HEK293 (cell line): ENCODE results near the gene PHF12.
A peak's percentile ranks its signal among the peaks of the same experiment; 100 is the strongest.

ENCODE experiments used
- CTCF ChIA-PET: fragments of 350-600 bp; formaldehyde crosslinking; extraction: SDS; loops from one replicate; lab custom pipeline; 2021; ENCODE audit warnings: antibody characterized with exemption; lab: Yijun Ruan, JAX
- POLR2A ChIA-PET: fragments of 300-600 bp; formaldehyde crosslinking; extraction: SDS; loops from one replicate; lab custom pipeline; 2020; ENCODE audit warnings: antibody characterized with exemption, inconsistent platforms; lab: Yijun Ruan, JAX
- H3K27ac ChIP-seq: fragments of 200-500 bp; sonication (Bioruptor generic); 2 replicates; pipeline ENCODE4 v1.5.1; 2014; ENCODE audit warnings: low read depth, low read length, control low read depth, inconsistent platforms; ENCODE audit errors: extremely low read depth
- H3K36me3 ChIP-seq, 2 experiments: fragments of 200-500 bp in 1 of 2; sonication (Bioruptor generic) in 1 of 2; 1 replicate in 1 of 2; 2 replicates in 1 of 2; pipeline ENCODE4 v1.5.1; 2014 to 2017; ENCODE audit warnings: inconsistent platforms in 2 of 2, low read length in 2 of 2; ENCODE audit not compliant: control insufficient read depth in 2 of 2, insufficient read depth in 1 of 2
- H3K4me1 ChIP-seq: fragments of 200-500 bp; sonication (Bioruptor generic); 2 replicates; pipeline ENCODE4 v1.5.1; 2014; ENCODE audit warnings: mild to moderate bottlenecking, low read length, inconsistent platforms; ENCODE audit not compliant: control insufficient read depth, insufficient read depth
- H3K4me3 ChIP-seq: 2 replicates; pipeline ENCODE4 v1.5.1; 2011; ENCODE audit warnings: low read depth, mild to moderate bottlenecking, control low read depth, low read length, moderate library complexity
- H3K9me3 ChIP-seq: fragments of 200-500 bp; sonication (Bioruptor generic); 2 replicates; pipeline ENCODE4 v1.5.1; 2014; ENCODE audit warnings: low read depth, low read length, inconsistent platforms; ENCODE audit not compliant: control insufficient read depth, insufficient read depth
- OVOL3 ChIP-seq: fragments of 450-650 bp; formaldehyde crosslinking; IDR thresholded peaks from 2 replicates; pipeline ENCODE4 v1.5.1; 2016; ENCODE audit warnings: missing biosample characterization, missing genetic modification characterization
- SCRT2 ChIP-seq: fragments of 450-650 bp; formaldehyde crosslinking; IDR thresholded peaks from 2 replicates; pipeline ENCODE4 v1.5.1; 2016; ENCODE audit warnings: missing biosample characterization, missing genetic modification characterization
- SP2 ChIP-seq: fragments of 450-650 bp; formaldehyde crosslinking; IDR thresholded peaks from 2 replicates; pipeline ENCODE4 v1.5.1; 2016; ENCODE audit warnings: missing biosample characterization, missing genetic modification characterization
- WT1 ChIP-seq: fragments of 450-650 bp; formaldehyde crosslinking; IDR thresholded peaks from 2 replicates; pipeline ENCODE4 v1.5.1; 2016; ENCODE audit warnings: missing biosample characterization, missing genetic modification characterization
- ZFP41 ChIP-seq: fragments of 450-650 bp; formaldehyde crosslinking; IDR thresholded peaks from 2 replicates; pipeline ENCODE4 v1.5.1; 2016; ENCODE audit warnings: missing biosample characterization, missing genetic modification characterization, borderline replicate concordance
- ZNF175 ChIP-seq: fragments of 450-650 bp; formaldehyde crosslinking; IDR thresholded peaks from 2 replicates; pipeline ENCODE4 v1.5.1; 2016; ENCODE audit warnings: missing biosample characterization, missing genetic modification characterization
- ZNF221 ChIP-seq: fragments of 450-650 bp; formaldehyde crosslinking; IDR thresholded peaks from 2 replicates; pipeline ENCODE4 v1.5.1; 2017; ENCODE audit warnings: missing biosample characterization, missing genetic modification characterization, borderline replicate concordance
- ZNF223 ChIP-seq: fragments of 450-650 bp; formaldehyde crosslinking; IDR thresholded peaks from 2 replicates; pipeline ENCODE4 v1.5.1; 2016; ENCODE audit warnings: missing biosample characterization, missing genetic modification characterization
- ZNF391 ChIP-seq: fragments of 450-650 bp; formaldehyde crosslinking; IDR thresholded peaks from 2 replicates; pipeline ENCODE4 v1.5.1; 2016; ENCODE audit warnings: low read depth, missing biosample characterization, missing genetic modification characterization, borderline replicate concordance
- ZNF548 ChIP-seq: fragments of 450-650 bp; formaldehyde crosslinking; IDR thresholded peaks from 2 replicates; pipeline ENCODE4 v1.5.1; 2016; ENCODE audit warnings: missing biosample characterization, missing genetic modification characterization
- ZNF571 ChIP-seq: fragments of 450-650 bp; formaldehyde crosslinking; IDR thresholded peaks from 2 replicates; pipeline ENCODE4 v1.5.0; 2017; ENCODE audit warnings: missing biosample characterization, missing genetic modification characterization
- ZSCAN23 ChIP-seq: fragments of 450-650 bp; formaldehyde crosslinking; IDR thresholded peaks from 2 replicates; pipeline ENCODE4 v1.5.1; 2016; ENCODE audit warnings: missing biosample characterization, missing genetic modification characterization
- TF ChIP-seq, protein P1 (sequence below): fragments of 450-650 bp; formaldehyde crosslinking; IDR thresholded peaks from 2 replicates; pipeline ENCODE4 v1.5.1; 2016; ENCODE audit warnings: missing biosample characterization, missing genetic modification characterization
- TF ChIP-seq, protein P2 (sequence below): fragments of 450-650 bp; formaldehyde crosslinking; IDR thresholded peaks from 2 replicates; pipeline ENCODE4 v1.5.1; 2016; ENCODE audit warnings: missing biosample characterization, missing genetic modification characterization, borderline replicate concordance
- TF ChIP-seq, protein P3 (sequence below): fragments of 450-650 bp; formaldehyde crosslinking; IDR thresholded peaks from 2 replicates; pipeline ENCODE4 v1.5.1; 2016; ENCODE audit warnings: missing biosample characterization, missing genetic modification characterization
- TF ChIP-seq, protein P4 (sequence below): fragments of 450-650 bp; formaldehyde crosslinking; IDR thresholded peaks from 2 replicates; pipeline ENCODE4 v1.5.1; 2016; ENCODE audit warnings: missing biosample characterization, missing genetic modification characterization
- TF ChIP-seq, protein P5 (sequence below): fragments of 450-650 bp; formaldehyde crosslinking; IDR thresholded peaks from 2 replicates; pipeline ENCODE4 v1.5.1; 2016; ENCODE audit warnings: missing biosample characterization, missing genetic modification characterization, low read depth
- TF ChIP-seq, protein P6 (sequence below): fragments of 450-650 bp; formaldehyde crosslinking; IDR thresholded peaks from 2 replicates; pipeline ENCODE4 v1.5.1; 2016; ENCODE audit warnings: missing biosample characterization, missing genetic modification characterization

Gene PHF12

DNA sequence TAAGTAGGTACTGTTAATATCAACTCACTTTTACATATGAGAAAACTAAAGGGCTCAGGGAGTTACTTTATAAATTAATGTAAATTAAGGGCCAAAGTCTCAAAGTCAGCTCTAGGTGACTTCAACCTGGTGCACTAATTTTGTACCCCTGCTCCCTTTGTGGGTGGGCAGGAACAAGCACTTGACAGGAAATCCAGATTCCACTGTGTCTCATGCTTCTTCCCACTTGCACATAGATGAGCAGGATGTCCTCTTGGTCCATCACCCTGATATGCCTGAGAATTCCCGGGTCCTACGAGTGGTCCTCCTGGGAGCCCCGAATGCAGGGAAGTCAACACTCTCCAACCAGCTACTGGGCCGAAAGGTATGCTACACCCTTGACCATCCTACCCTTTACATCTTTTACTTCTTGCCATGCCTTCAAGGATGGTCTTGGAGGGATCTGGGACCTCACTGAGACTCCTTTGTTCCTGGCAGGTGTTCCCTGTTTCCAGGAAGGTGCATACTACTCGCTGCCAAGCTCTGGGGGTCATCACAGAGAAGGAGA is 95.2 kb downstream of the PHF12 start (continued):
- TF ChIP-seq, protein P1, sequence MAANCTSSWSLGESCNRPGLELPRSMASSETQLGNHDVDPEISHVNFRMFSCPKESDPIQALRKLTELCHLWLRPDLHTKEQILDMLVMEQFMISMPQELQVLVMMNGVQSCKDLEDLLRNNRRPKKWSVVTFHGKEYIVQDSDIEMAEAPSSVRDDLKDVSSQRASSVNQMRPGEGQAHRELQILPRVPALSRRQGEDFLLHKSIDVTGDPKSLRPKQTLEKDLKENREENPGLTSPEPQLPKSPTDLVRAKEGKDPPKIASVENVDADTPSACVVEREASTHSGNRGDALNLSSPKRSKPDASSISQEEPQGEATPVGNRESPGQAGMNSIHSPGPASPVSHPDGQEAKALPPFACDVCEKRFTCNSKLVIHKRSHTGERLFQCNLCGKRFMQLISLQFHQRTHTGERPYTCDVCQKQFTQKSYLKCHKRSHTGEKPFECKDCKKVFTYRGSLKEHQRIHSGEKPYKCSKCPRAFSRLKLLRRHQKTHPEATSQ = no peak
- TF ChIP-seq ZSCAN23 (tag by site-specific recombination) = no peak
- TF ChIP-seq, all 188 proteins: peak for 0

DNA sequence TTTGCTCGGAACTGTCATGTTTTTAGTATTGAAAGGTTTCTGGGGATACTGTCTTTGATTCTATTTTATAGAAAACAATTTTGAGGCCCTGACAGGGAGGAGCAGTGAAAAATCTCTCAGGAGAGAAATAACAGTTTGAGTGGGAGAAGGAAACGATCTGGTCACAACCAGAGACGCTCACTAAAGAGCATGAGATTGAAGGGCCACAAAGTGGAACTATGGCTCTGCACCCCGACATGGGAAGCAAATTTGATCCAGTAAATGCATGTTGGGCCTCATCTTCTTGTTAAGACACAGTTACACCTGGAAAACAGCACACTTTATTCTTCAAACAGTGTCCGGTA is 96.0 kb downstream of the PHF12 start:
- CTCF ChIA-PET = interaction anchor here (0.7 to 3.1 kb wide), 3 partner anchors 17 to 92 kb away, joined by 3 to 23 read pairs (median 3); no protein-coding TSS in a partner anchor
- Histone ChIP-seq H3K4me1 (peaks cover 4% of the 10 kb centered on the region; the same call in 1 of the 2 replicates), H3K4me3 (peak overlapping the region; percentile 75), H3K27ac (peak overlapping the region; percentile 50), H3K36me3 (peaks cover 21 to 36% of the 10 kb centered on the region in 2 experiments), H3K9me3 (no peaks in the 10 kb centered on the region)
- TF ChIP-seq ZNF571 (tag by site-specific recombination) = no peak
- TF ChIP-seq, protein P2, sequence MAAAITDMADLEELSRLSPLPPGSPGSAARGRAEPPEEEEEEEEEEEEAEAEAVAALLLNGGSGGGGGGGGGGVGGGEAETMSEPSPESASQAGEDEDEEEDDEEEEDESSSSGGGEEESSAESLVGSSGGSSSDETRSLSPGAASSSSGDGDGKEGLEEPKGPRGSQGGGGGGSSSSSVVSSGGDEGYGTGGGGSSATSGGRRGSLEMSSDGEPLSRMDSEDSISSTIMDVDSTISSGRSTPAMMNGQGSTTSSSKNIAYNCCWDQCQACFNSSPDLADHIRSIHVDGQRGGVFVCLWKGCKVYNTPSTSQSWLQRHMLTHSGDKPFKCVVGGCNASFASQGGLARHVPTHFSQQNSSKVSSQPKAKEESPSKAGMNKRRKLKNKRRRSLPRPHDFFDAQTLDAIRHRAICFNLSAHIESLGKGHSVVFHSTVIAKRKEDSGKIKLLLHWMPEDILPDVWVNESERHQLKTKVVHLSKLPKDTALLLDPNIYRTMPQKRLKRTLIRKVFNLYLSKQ (tag by site-specific recombination) = no peak
- TF ChIP-seq ZFP41 (tag by site-specific recombination) = no peak
- TF ChIP-seq ZNF548 (tag by site-specific recombination) = no peak
- no peak for TF ChIP-seq SP2 (tag by site-specific recombination)
- no peak for TF ChIP-seq SCRT2
- TF ChIP-seq WT1 (tag by site-specific recombination) = no peak
- TF ChIP-seq, protein P3, sequence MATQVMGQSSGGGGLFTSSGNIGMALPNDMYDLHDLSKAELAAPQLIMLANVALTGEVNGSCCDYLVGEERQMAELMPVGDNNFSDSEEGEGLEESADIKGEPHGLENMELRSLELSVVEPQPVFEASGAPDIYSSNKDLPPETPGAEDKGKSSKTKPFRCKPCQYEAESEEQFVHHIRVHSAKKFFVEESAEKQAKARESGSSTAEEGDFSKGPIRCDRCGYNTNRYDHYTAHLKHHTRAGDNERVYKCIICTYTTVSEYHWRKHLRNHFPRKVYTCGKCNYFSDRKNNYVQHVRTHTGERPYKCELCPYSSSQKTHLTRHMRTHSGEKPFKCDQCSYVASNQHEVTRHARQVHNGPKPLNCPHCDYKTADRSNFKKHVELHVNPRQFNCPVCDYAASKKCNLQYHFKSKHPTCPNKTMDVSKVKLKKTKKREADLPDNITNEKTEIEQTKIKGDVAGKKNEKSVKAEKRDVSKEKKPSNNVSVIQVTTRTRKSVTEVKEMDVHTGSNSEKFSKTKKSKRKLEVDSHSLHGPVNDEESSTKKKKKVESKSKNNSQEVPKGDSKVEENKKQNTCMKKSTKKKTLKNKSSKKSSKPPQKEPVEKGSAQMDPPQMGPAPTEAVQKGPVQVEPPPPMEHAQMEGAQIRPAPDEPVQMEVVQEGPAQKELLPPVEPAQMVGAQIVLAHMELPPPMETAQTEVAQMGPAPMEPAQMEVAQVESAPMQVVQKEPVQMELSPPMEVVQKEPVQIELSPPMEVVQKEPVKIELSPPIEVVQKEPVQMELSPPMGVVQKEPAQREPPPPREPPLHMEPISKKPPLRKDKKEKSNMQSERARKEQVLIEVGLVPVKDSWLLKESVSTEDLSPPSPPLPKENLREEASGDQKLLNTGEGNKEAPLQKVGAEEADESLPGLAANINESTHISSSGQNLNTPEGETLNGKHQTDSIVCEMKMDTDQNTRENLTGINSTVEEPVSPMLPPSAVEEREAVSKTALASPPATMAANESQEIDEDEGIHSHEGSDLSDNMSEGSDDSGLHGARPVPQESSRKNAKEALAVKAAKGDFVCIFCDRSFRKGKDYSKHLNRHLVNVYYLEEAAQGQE (tag by site-specific recombination) = no peak
- TF ChIP-seq ZNF391 (tag by site-specific recombination) = no peak
- TF ChIP-seq, protein P4, sequence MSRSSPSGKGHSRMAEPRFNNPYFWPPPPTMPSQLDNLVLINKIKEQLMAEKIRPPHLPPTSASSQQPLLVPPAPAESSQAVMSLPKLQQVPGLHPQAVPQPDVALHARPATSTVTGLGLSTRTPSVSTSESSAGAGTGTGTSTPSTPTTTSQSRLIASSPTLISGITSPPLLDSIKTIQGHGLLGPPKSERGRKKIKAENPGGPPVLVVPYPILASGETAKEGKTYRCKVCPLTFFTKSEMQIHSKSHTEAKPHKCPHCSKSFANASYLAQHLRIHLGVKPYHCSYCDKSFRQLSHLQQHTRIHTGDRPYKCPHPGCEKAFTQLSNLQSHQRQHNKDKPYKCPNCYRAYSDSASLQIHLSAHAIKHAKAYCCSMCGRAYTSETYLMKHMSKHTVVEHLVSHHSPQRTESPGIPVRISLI (tag by site-specific recombination) = no peak
- TF ChIP-seq, protein P5, sequence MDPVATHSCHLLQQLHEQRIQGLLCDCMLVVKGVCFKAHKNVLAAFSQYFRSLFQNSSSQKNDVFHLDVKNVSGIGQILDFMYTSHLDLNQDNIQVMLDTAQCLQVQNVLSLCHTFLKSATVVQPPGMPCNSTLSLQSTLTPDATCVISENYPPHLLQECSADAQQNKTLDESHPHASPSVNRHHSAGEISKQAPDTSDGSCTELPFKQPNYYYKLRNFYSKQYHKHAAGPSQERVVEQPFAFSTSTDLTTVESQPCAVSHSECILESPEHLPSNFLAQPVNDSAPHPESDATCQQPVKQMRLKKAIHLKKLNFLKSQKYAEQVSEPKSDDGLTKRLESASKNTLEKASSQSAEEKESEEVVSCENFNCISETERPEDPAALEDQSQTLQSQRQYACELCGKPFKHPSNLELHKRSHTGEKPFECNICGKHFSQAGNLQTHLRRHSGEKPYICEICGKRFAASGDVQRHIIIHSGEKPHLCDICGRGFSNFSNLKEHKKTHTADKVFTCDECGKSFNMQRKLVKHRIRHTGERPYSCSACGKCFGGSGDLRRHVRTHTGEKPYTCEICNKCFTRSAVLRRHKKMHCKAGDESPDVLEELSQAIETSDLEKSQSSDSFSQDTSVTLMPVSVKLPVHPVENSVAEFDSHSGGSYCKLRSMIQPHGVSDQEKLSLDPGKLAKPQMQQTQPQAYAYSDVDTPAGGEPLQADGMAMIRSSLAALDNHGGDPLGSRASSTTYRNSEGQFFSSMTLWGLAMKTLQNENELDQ (tag by site-specific recombination) = no peak
- TF ChIP-seq, protein P6, sequence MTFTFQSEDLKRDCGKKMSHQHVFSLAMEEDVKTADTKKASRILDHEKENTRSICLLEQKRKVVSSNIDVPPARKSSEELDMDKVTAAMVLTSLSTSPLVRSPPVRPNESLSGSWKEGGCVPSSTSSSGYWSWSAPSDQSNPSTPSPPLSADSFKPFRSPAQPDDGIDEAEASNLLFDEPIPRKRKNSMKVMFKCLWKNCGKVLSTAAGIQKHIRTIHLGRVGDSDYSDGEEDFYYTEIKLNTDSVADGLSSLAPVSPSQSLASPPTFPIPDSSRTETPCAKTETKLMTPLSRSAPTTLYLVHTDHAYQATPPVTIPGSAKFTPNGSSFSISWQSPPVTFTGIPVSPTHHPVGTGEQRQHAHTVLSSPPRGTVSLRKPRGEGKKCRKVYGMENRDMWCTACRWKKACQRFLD (tag by site-specific recombination) = no peak
- no peak for TF ChIP-seq OVOL3 (tag by site-specific recombination)
- TF ChIP-seq ZNF223 (tag by site-specific recombination) = no peak
- TF ChIP-seq ZNF175 (tag by site-specific recombination) = no peak
- TF ChIP-seq ZNF221 (tag by site-specific recombination) = no peak
- TF ChIP-seq, all 188 proteins: peak for 0
- POLR2A ChIA-PET = interaction anchor here (0.9 to 1.6 kb wide), 4 partner anchors 13 to 96 kb away, joined by 3 to 7 read pairs (median 5); partner anchors contain the start of genes FAM222B and PHF12
